Bronchial epithelial cell (primary cell): ENCODE data around the gene PRSS22. TPM values are rescaled to one million over a fixed set of nuclear protein-coding genes. Genes with fewer than 3 reads are reported as not detected.

Source experiments
- DNase-seq: peaks from one replicate; pipeline ENCODE4 v3.0.0-alpha.2; 2010; ENCODE audit warnings: low read depth
- FAIRE-seq: peaks from 2 replicates; lab custom pipeline; 2011; peaks lifted over from hg19 to GRCh38; lab: Jason Lieb, UNC
- H3K27me3 ChIP-seq: 2 replicates; pipeline ENCODE4 v1.5.1; 2011; ENCODE audit warnings: low read length; ENCODE audit not compliant: control insufficient read depth, insufficient read depth
- H3K36me3 ChIP-seq: 2 replicates; pipeline ENCODE4 v1.5.1; 2011; ENCODE audit warnings: low read length; ENCODE audit not compliant: control insufficient read depth, insufficient read depth
- H3K4me3 ChIP-seq: 2 replicates; pipeline ENCODE4 v1.5.1; 2011; ENCODE audit warnings: mild to moderate bottlenecking, low read depth, low read length, control low read depth
- total RNA-seq: library from RNA; depleted of rRNA; stranded (reverse); fragments of >200 nt; gene quantifications from 2 replicates; pipeline ENCODE4 v1.2.1, GENCODE V29; 2014
- TF ChIP-seq, protein P1 (sequence below): IDR thresholded peaks from 2 replicates; pipeline ENCODE4 v1.5.1; 2011; ENCODE audit warnings: mild to moderate bottlenecking, moderate library complexity, low read length, control low read depth, inconsistent platforms; ENCODE audit not compliant: insufficient read depth, severe bottlenecking

The PRSS22 gene
- total RNA-seq, 1 donor from 2014 or later: 9.2 TPM

DNA sequence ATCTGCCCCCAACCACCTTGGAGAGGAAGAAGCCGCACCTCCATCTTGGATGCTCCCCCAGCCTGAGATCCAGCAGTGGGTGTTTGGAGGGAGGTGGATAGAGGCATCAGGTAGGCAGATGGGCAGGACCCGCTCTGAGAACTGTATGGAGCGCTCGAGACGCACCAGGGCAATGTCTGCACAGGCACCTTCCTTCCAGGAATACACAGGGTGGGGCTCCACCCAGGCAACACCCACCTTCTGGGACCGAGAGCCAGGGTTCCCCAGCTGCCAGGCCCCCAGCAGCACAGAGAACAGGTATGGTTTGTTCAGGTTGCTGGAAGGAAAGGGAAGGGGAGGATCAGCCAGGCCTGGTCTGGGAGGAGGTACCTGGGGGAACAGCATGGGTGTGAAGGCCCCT, 2.4 kb downstream of the PRSS22 start:
- no peak for DNase-seq
- no peak for FAIRE-seq
- H3K27me3 ChIP-seq: no peaks in the 10 kb centered on the region
- H3K36me3 ChIP-seq: no peaks in the 10 kb centered on the region
- H3K4me3 ChIP-seq: no peak overlapping the region
- TF ChIP-seq, protein P1, sequence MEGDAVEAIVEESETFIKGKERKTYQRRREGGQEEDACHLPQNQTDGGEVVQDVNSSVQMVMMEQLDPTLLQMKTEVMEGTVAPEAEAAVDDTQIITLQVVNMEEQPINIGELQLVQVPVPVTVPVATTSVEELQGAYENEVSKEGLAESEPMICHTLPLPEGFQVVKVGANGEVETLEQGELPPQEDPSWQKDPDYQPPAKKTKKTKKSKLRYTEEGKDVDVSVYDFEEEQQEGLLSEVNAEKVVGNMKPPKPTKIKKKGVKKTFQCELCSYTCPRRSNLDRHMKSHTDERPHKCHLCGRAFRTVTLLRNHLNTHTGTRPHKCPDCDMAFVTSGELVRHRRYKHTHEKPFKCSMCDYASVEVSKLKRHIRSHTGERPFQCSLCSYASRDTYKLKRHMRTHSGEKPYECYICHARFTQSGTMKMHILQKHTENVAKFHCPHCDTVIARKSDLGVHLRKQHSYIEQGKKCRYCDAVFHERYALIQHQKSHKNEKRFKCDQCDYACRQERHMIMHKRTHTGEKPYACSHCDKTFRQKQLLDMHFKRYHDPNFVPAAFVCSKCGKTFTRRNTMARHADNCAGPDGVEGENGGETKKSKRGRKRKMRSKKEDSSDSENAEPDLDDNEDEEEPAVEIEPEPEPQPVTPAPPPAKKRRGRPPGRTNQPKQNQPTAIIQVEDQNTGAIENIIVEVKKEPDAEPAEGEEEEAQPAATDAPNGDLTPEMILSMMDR: no peak

DNA sequence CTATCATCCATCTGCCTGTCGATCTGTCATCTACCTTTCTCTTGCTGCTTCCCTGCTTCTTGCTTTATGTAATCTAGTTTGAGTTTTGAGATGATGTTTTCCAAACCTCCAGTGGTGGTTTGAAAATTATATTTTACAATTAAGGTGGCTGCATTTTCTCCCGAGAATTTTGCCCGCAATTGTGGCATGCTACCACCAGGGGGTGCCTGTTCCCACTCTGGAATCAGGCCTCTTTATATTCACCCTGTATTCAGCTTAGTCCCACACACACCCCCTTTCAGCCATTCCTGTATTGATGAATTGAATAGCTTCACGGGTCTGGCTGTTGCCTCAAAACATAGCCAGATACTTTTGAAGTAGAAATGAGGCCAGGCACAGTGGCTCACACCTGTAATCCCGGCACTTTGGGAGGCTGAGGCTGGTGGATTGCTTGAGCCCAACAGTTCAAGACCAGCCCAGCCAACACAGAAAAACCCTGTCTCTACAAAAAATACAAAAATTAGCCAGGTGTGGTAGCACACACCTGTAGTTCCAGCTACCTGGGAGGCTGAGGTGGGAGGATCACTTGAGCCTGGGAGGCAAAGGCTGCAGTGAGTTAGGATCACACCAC, 3.2 kb downstream of the PRSS22 start:
- TF ChIP-seq, protein P1: peak; percentile 47
- FAIRE-seq (no peak), DNase-seq (no peak)
- Histone ChIP-seq H3K27me3 (no peaks in the 10 kb centered on the region), H3K4me3 (no peak overlapping the region), H3K36me3 (no peaks in the 10 kb centered on the region)

DNA sequence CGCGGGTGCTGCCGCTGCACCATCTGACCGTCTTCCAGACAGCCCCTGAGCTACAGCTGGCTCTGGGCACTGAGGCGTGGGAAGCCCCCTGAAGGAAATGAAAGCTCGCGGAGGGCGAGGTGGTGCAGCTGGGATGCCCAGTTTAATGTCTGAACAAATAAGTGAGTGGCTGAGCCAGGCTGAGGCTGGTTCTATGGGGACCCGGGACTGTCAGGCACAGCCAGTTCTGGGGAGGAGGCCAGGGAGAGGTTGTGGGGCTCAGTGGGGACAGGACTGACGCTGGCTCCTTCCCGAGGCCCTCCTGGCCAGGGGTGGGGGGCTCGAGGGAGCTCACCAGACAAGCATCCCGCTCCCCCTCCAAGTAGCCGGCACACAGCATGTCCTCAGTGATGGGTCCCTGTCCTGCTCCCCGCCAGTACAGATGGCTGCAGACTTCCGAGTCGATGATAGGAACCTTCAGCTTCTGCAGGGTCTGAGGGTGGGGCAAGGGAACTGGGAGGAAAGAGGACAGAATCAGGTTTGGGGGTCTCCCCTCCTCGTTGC, 4.4 kb downstream of the PRSS22 start:
- no peak for DNase-seq
- no peak overlapping the region for H3K4me3 ChIP-seq
- H3K36me3 ChIP-seq: no peaks in the 10 kb centered on the region
- no peaks in the 10 kb centered on the region for H3K27me3 ChIP-seq
- TF ChIP-seq, protein P1: no peak
- FAIRE-seq: no peak

DNA sequence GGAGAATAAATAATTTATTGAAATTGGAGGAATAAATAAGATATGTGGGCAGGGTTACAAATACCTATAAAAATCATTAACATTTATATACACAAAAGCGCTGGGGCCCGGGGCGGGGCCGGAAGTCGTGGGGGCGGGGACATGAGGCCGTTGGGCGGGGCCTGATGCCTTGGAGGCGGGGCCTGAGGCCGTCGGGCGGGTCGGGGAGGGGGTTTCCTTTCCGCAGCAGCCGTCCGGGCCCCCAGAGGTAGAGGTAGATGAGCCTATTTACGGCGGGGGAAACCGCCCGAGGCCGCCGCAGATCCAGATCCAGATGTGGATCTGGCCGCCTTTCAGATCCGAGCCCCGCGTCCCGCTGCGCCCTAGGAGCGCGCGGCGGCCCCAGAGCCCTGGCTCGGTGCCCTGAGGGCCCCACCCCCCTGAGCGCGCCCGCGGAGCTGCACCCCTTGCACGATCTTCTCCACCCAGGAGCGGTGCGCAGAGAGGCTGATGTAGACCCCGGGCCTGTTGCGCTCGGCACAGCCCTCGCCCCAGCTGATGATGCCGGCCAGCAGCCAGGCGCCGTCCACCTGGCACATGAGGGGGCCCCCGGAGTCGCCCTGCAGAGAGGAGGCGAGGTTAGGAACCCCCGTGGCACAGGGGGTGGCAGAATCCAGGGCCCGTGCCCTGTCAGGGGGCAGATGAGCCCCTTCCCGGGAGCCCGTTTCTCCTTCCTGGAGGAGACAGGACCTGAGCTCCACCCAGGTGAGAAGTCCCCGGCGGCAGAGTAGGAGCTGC, 5.1 kb downstream of the PRSS22 start:
- no peak for DNase-seq
- Histone ChIP-seq H3K4me3 (no peak overlapping the region), H3K27me3 (no peaks in the 10 kb centered on the region), H3K36me3 (no peaks in the 10 kb centered on the region)
- TF ChIP-seq, protein P1: no peak
- FAIRE-seq: no peak

DNA sequence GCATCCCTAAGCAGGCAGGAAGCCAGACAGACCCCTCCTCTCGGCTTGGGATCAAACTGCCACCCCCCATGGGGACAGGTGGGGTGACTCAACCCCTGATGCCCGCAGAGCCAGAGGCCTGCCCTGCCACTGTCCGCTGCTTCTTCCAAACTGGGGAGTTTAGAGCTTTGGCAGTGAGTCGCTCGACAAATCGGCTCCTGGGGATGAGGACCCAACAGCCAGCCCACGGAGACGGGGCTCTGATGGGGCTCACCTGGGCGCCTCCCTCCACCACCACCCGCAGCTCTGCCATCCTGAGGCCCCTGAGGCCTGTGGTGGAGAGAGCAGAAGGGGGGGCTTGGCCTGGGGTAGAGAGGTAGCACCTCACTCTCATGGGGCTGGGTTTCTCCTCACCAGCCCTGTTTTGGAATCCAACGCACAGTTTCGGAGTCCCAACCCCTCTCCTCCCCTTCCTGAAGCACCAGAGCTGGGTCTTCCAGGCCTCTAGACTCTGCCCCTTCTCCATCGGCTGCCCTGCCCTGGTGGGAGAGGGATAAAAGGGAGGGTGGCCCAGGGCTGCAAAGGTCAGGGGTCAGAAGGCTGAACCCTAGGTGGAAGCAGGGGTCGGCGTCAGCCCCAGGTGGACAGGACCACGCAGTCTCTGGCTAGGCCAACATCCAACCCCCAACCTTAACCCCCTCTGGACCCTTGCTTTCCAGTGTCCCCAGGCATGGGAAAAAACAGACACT, 5.8 kb downstream of the PRSS22 start:
- FAIRE-seq: no peak
- DNase-seq: no peak
- Histone ChIP-seq H3K27me3 (no peaks in the 10 kb centered on the region), H3K4me3 (no peak overlapping the region), H3K36me3 (no peaks in the 10 kb centered on the region)
- TF ChIP-seq, protein P1: no peak
